Smooth muscle cell (in vitro differentiated cells): ENCODE measurements around the gene LSP1. TPM values are rescaled to one million over a fixed set of nuclear protein-coding genes. Genes with fewer than 3 reads are reported as not detected.
A peak's percentile ranks its signal among the peaks of the same experiment; 100 is the strongest.

Experiments
- DNase-seq: peaks from one replicate; lab custom pipeline; 2025; ENCODE audit not compliant: unreplicated experiment; lab: John Stamatoyannopoulos, UW
- H2AFZ ChIP-seq: fragments of 200-600 bp; sonication (generic); 2 replicates; pipeline ENCODE4 v1.6.0; 2016; ENCODE audit warnings: antibody characterized with exemption, low read depth, mild to moderate bottlenecking
- H3F3A ChIP-seq: fragments of 200-600 bp; sonication (generic); 2 replicates; pipeline ENCODE4 v1.6.0; 2017; ENCODE audit warnings: antibody characterized with exemption, low read depth
- H3K27ac ChIP-seq: fragments of 200-600 bp; sonication (generic); 2 replicates; pipeline ENCODE4 v1.5.1; 2016; ENCODE audit warnings: low read depth, mild to moderate bottlenecking
- H3K27me3 ChIP-seq: fragments of 200-600 bp; sonication (generic); 2 replicates; pipeline ENCODE4 v1.6.1; 2016; ENCODE audit warnings: low read depth, mild to moderate bottlenecking
- H3K36me3 ChIP-seq: fragments of 200-600 bp; sonication (generic); 2 replicates; pipeline ENCODE4 v1.5.1; 2016; ENCODE audit warnings: low read depth
- H3K4me1 ChIP-seq: fragments of 200-600 bp; sonication (generic); 2 replicates; pipeline ENCODE4 v1.5.1; 2016; ENCODE audit warnings: low read depth
- H3K4me2 ChIP-seq: fragments of 200-600 bp; sonication (generic); 2 replicates; pipeline ENCODE4 v1.6.0; 2016; ENCODE audit warnings: mild to moderate bottlenecking
- H3K4me3 ChIP-seq: fragments of 200-600 bp; sonication (generic); 2 replicates; pipeline ENCODE4 v1.5.1; 2016; ENCODE audit warnings: mild to moderate bottlenecking
- H3K79me2 ChIP-seq: fragments of 200-600 bp; sonication (generic); 2 replicates; pipeline ENCODE4 v1.6.0; 2016; ENCODE audit warnings: low read depth, mild to moderate bottlenecking
- H3K9ac ChIP-seq: fragments of 200-600 bp; sonication (generic); 2 replicates; pipeline ENCODE4 v1.6.0; 2016; ENCODE audit warnings: low read depth
- H3K9me3 ChIP-seq: fragments of 200-600 bp; sonication (generic); replicated peaks from 2 replicates; pipeline ENCODE4 v1.5.1; 2016; ENCODE audit warnings: low read depth
- H4K20me1 ChIP-seq: fragments of 200-600 bp; sonication (generic); 2 replicates; pipeline ENCODE4 v1.6.0; 2016; ENCODE audit warnings: low read depth
- CTCF ChIP-seq: fragments of 200-600 bp; sonication (generic); IDR thresholded peaks from 2 replicates; pipeline ENCODE4 v1.5.1; 2017; ENCODE audit warnings: borderline replicate concordance, mild to moderate bottlenecking, antibody characterized with exemption; ENCODE audit not compliant: insufficient read depth, poor library complexity, severe bottlenecking
- WGBS: methylation state at CpG from one replicate; pipeline ENCODE4 v1.1.7; 2016; ENCODE audit warnings: low lambda C conversion rate; 5-methylcytosine and 5-hydroxymethylcytosine counted together
- polyA plus RNA-seq: library from polyadenylated mRNA; unstranded; fragments of >200 nt; fragmentation: Nextera tagmentation; extraction: Ambion mirVana; gene quantifications from 2 replicates; pipeline ENCODE4 v1.2.1, GENCODE V29; 2016
- total RNA-seq: library from RNA; depleted of rRNA; stranded (reverse); fragments of >200 nt; gene quantifications from 2 replicates; pipeline ENCODE4 v1.2.3, GENCODE V29; 2014

The LSP1 gene
- total and polyA plus RNA-seq, 2 experiments from 2014 or later = 2.1 to 13.7 TPM

- no peaks in the 10 kb centered on the region for H3K9me3 ChIP-seq
- H3K4me1 ChIP-seq = peaks cover 3% of the 10 kb centered on the region
- no peaks in the 10 kb centered on the region for H3K27me3 ChIP-seq
- H3K4me2 ChIP-seq = no peak overlapping the region
- 93% methylated on average over 35 of the region's 43 CpGs for whole genome bisulfite sequencing
- peak; percentile 2 for TF ChIP-seq CTCF
- H3K4me3 ChIP-seq = no peak overlapping the region
- H3K9ac ChIP-seq = peak overlapping the region; percentile 78
- no peaks in the 10 kb centered on the region for H3F3A ChIP-seq
- no peaks in the 10 kb centered on the region for H4K20me1 ChIP-seq
- no peaks in the 10 kb centered on the region for H3K79me2 ChIP-seq
- peak overlapping the region; percentile 14 for H2AFZ ChIP-seq
- no peak overlapping the region for H3K27ac ChIP-seq
- DNase-seq = no peak
- no peaks in the 10 kb centered on the region for H3K36me3 ChIP-seq
Observed at GRCh38 chr11:1881442-1882264, 28.8 kb downstream of the LSP1 start.

GRCh38 chr11:1882265-1883238 lies 29.7 kb downstream of the LSP1 start:
- no peaks in the 10 kb centered on the region for H3K79me2 ChIP-seq
- no peaks in the 10 kb centered on the region for H4K20me1 ChIP-seq
- no peaks in the 10 kb centered on the region for H3K27me3 ChIP-seq
- no peaks in the 10 kb centered on the region for H3K4me1 ChIP-seq
- peak; percentile 96 for TF ChIP-seq CTCF
- DNase-seq = peak; percentile 52
- no peak overlapping the region for H3K4me3 ChIP-seq
- no peak overlapping the region for H3K27ac ChIP-seq
- H3K36me3 ChIP-seq = no peaks in the 10 kb centered on the region
- H3F3A ChIP-seq = no peaks in the 10 kb centered on the region
- no peak overlapping the region for H3K9ac ChIP-seq
- no peak overlapping the region for H3K4me2 ChIP-seq
- H2AFZ ChIP-seq = peak overlapping the region; percentile 14
- no peaks in the 10 kb centered on the region for H3K9me3 ChIP-seq
- 42% methylated on average over 21 of the region's 23 CpGs for WGBS

- Histone ChIP-seq H2AFZ (no peak overlapping the region), H3K9ac (no peak overlapping the region), H3K27me3 (no peaks in the 10 kb centered on the region)
Observed at GRCh38 chr11:1883346-1884302, 30.7 kb downstream of the LSP1 start.

More at GRCh38 chr11:1883346-1884302, 30.7 kb downstream of the LSP1 start:
- H3K27ac ChIP-seq = no peak overlapping the region
- WGBS = 93% methylated on average over 14 of the region's 14 CpGs
- H3K36me3 ChIP-seq = no peaks in the 10 kb centered on the region
- no peak for TF ChIP-seq CTCF
- H3K4me2 ChIP-seq = no peak overlapping the region
- H3K9me3 ChIP-seq = no peaks in the 10 kb centered on the region
- H3F3A ChIP-seq = no peaks in the 10 kb centered on the region
- DNase-seq = no peak
- no peaks in the 10 kb centered on the region for H4K20me1 ChIP-seq
- H3K79me2 ChIP-seq = no peaks in the 10 kb centered on the region
- H3K4me1 ChIP-seq = no peaks in the 10 kb centered on the region
- no peak overlapping the region for H3K4me3 ChIP-seq
